HepG2 (cell line): Measurements from ENCODE around the gene OR5M8. TPM values are rescaled to one million over a fixed set of nuclear protein-coding genes. Genes with fewer than 3 reads are reported as not detected.

Experiments
- ATAC-seq: fragments of 200-7000 bp; cut with Tn5 transposase; 3 replicates; pipeline ENCODE4 v1.9.1; 2020; ENCODE audit warnings: mild to moderate bottlenecking, moderate library complexity
- BruUV-seq: library from RNA; stranded (reverse); fragments of 400-500 nt; replicated peaks from 2 replicates; lab custom pipeline; 2021; lab: Mats Ljungman, UMichigan
- CTCF ChIA-PET: fragments of 300-600 bp; formaldehyde crosslinking; extraction: SDS; loops from one replicate; lab custom pipeline; 2021; ENCODE audit warnings: low total read pairs, inconsistent platforms, low intra/inter-chr PET ratio; lab: Yijun Ruan, JAX
- POLR2A ChIA-PET: fragments of 350-600 bp; sonication (Branson Sonifier 250); formaldehyde crosslinking; loops from one replicate; lab custom pipeline; 2020; ENCODE audit warnings: antibody characterized with exemption, inconsistent platforms; lab: Yijun Ruan, JAX
- DNase-seq: peaks from one replicate; pipeline ENCODE4 v3.0.0-alpha.2; 2015; ENCODE audit warnings: low spot score
- FAIRE-seq: peaks from 3 replicates; lab custom pipeline; 2011; peaks lifted over from hg19 to GRCh38; lab: Jason Lieb, UNC
- H2AFZ ChIP-seq: one replicate; pipeline ENCODE4 v1.6.1; 2011; ENCODE audit warnings: low read length, inconsistent platforms
- H3K27ac ChIP-seq: fragments of 300-600 bp; 3 replicates; pipeline ENCODE4 v1.8.0; 2011; ENCODE audit warnings: mixed run types, mild to moderate bottlenecking, mixed read lengths, low read length, inconsistent platforms; ENCODE audit not compliant: insufficient read depth; ENCODE audit errors: extremely low read length
- H3K27me3 ChIP-seq, 2 experiments: fragments of 200-600 bp in 1 of 2; 2 replicates in 1 of 2; 3 replicates in 1 of 2; pipeline versions ENCODE4 v1.6.0 to v1.8.0; 2011; ENCODE audit warnings: low read length in 2 of 2, mild to moderate bottlenecking in 2 of 2, moderate library complexity in 2 of 2, inconsistent platforms in 1 of 2; ENCODE audit not compliant: insufficient read depth in 2 of 2, control insufficient read depth in 1 of 2
- H3K36me3 ChIP-seq, 2 experiments: fragments of 200-600 bp in 1 of 2; replicated peaks in 1 of 2; 2 replicates in 1 of 2; 3 replicates in 1 of 2; pipeline versions ENCODE4 v1.5.1 to v1.8.0; 2011; ENCODE audit warnings: low read length in 2 of 2, inconsistent platforms in 1 of 2; ENCODE audit not compliant: insufficient read depth in 2 of 2, control insufficient read depth in 1 of 2
- H3K4me1 ChIP-seq: 2 replicates; pipeline ENCODE4 v1.5.1; 2012; ENCODE audit warnings: low read length, inconsistent platforms; ENCODE audit not compliant: insufficient read depth
- H3K4me2 ChIP-seq: 2 replicates; pipeline ENCODE4 v1.6.0; 2011; ENCODE audit warnings: low read depth, low read length, inconsistent platforms
- H3K4me3 ChIP-seq, 3 experiments: fragments of 200-600 bp in 1 of 3; sonication (generic), shearing (Covaris generic) in 1 of 3; replicated peaks in 1 of 3; 2 replicates each; pipeline ENCODE4 v1.5.1; 2011 to 2016; ENCODE audit warnings: low read length in 3 of 3, inconsistent platforms in 2 of 3, low read depth in 2 of 3, mild to moderate bottlenecking in 2 of 3, control low read depth in 1 of 3, mixed read lengths in 1 of 3; ENCODE audit not compliant: insufficient read depth in 1 of 3
- H3K79me2 ChIP-seq: one replicate; pipeline ENCODE4 v1.6.1; 2011; ENCODE audit warnings: low read length, inconsistent platforms; ENCODE audit not compliant: insufficient read depth
- H3K9ac ChIP-seq: 2 replicates; pipeline ENCODE4 v1.6.0; 2011; ENCODE audit warnings: mild to moderate bottlenecking, low read depth, low read length, inconsistent platforms; ENCODE audit not compliant: insufficient read depth
- H3K9me3 ChIP-seq: 2 replicates; pipeline ENCODE4 v1.5.1; 2012; ENCODE audit warnings: mild to moderate bottlenecking, low read length
- H4K20me1 ChIP-seq: 2 replicates; pipeline ENCODE4 v1.6.0; 2011; ENCODE audit warnings: inconsistent platforms, mild to moderate bottlenecking, low read length, moderate library complexity; ENCODE audit not compliant: insufficient read depth
- HNRNPK ChIP-seq: fragments of 200-400 bp; formaldehyde crosslinking; IDR thresholded peaks from 2 replicates; pipeline ENCODE4 v1.6.1; 2018; ENCODE audit warnings: low read length, low read depth, moderate library complexity, mild to moderate bottlenecking; ENCODE audit not compliant: poor library complexity, severe bottlenecking
- KLF13 ChIP-seq: sonication (generic); formaldehyde crosslinking; IDR thresholded peaks from 2 replicates; pipeline ENCODE4 v1.4.0; 2020; ENCODE audit warnings: mild to moderate bottlenecking, missing genetic modification reagents
- ZNF672 ChIP-seq: sonication (generic); formaldehyde crosslinking; IDR thresholded peaks from 2 replicates; pipeline ENCODE4 v1.8.1; 2022; ENCODE audit warnings: missing genetic modification reagents
- ZNF746 ChIP-seq: sonication (generic); formaldehyde crosslinking; IDR thresholded peaks from 2 replicates; pipeline ENCODE4 v1.8.0; 2022; ENCODE audit warnings: mild to moderate bottlenecking, missing genetic modification reagents
- WGBS: methylation state at CpG from one replicate; pipeline ENCODE4 v1.1.6; 2017; ENCODE audit warnings: low lambda C conversion rate; 5-methylcytosine and 5-hydroxymethylcytosine counted together
- in situ Hi-C: cut with HindIII; loops from 2 replicates; pipeline ENCODE4 v1.10.0; 2017; ENCODE audit warnings: low pct_unique_long_range_greater_than_20kb; ENCODE audit not compliant: extremely low pct_ligation_motif_present
- intact Hi-C: fragments of 100-400 bp; cut with micrococcal nuclease; formaldehyde crosslinking; loops from one replicate; pipeline ENCODE4 v1.10.0; 2022; ENCODE audit not compliant: unreplicated experiment
- polyA plus RNA-seq, 8 experiments: library from polyadenylated mRNA; depleted of rRNA in 3 of 8; stranded (reverse) in 7 of 8; unstranded in 1 of 8; fragments of >200 nt; fragmentation: Illumina TruSeq in 4 of 8; extraction: Trizol in 4 of 8; gene quantifications; 2 replicates each; pipeline versions ENCODE4 v1.2.1 to v1.2.3, GENCODE V29; 2011 to 2016; ENCODE audit warnings: low read depth in 4 of 8, missing spikeins in 1 of 8, mixed read lengths in 1 of 8; ENCODE audit not compliant: insufficient read depth in 1 of 8
- total RNA-seq, 5 experiments: library from RNA; depleted of rRNA; stranded (reverse); fragments of >200 nt; fragmentation: Illumina TruSeq; extraction: Trizol; gene quantifications; 2 replicates each; pipeline ENCODE4 v1.2.3, GENCODE V29; 2016; ENCODE audit warnings: low read depth in 1 of 5
- TF ChIP-seq, protein P1 (sequence below): sonication (generic); formaldehyde crosslinking; IDR thresholded peaks from 2 replicates; pipeline ENCODE4 v1.5.1; 2020; ENCODE audit warnings: mild to moderate bottlenecking, missing genetic modification reagents, moderate library complexity

The OR5M8 gene
- total and polyA plus RNA-seq, 2 of the 13 experiments (the other 11 are each of a cell fraction or from before 2014, with no cell fraction given): not detected

DNA sequence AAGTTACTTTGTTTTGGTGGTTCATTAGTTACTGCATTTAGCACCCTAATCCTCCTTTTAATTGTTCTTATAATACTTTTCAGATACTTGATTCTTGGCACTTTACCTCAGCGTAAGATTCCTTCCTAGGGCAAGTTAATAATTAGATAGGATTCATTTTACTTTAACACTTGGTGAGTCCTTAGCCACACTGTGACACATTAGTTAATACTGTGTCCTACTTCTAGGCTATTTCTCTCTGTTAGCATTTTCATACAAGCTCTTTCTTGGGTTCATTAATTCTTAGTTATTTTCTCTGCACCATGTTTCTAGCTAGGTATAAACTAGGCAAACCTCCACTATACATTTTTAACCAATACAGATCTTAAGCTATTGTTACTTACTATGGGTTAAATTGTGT, 34.1 kb downstream of the OR5M8 start:
- Histone ChIP-seq H2AFZ (no peak overlapping the region), H3K9me3 (peaks cover 26% of the 10 kb centered on the region), H3K9ac (no peak overlapping the region), H3K4me3 (no peak overlapping the region), H3K27me3 (no peaks in the 10 kb centered on the region), H3K79me2 (no peaks in the 10 kb centered on the region), H3K27ac (no peak overlapping the region), H3K4me2 (no peak overlapping the region), H3K4me1 (no peaks in the 10 kb centered on the region), H4K20me1 (no peaks in the 10 kb centered on the region), H3K36me3 (no peaks in the 10 kb centered on the region)
- POLR2A ChIA-PET: no interaction called here
- no TSS peak for BruUV-seq
- TF ChIP-seq, protein P1, sequence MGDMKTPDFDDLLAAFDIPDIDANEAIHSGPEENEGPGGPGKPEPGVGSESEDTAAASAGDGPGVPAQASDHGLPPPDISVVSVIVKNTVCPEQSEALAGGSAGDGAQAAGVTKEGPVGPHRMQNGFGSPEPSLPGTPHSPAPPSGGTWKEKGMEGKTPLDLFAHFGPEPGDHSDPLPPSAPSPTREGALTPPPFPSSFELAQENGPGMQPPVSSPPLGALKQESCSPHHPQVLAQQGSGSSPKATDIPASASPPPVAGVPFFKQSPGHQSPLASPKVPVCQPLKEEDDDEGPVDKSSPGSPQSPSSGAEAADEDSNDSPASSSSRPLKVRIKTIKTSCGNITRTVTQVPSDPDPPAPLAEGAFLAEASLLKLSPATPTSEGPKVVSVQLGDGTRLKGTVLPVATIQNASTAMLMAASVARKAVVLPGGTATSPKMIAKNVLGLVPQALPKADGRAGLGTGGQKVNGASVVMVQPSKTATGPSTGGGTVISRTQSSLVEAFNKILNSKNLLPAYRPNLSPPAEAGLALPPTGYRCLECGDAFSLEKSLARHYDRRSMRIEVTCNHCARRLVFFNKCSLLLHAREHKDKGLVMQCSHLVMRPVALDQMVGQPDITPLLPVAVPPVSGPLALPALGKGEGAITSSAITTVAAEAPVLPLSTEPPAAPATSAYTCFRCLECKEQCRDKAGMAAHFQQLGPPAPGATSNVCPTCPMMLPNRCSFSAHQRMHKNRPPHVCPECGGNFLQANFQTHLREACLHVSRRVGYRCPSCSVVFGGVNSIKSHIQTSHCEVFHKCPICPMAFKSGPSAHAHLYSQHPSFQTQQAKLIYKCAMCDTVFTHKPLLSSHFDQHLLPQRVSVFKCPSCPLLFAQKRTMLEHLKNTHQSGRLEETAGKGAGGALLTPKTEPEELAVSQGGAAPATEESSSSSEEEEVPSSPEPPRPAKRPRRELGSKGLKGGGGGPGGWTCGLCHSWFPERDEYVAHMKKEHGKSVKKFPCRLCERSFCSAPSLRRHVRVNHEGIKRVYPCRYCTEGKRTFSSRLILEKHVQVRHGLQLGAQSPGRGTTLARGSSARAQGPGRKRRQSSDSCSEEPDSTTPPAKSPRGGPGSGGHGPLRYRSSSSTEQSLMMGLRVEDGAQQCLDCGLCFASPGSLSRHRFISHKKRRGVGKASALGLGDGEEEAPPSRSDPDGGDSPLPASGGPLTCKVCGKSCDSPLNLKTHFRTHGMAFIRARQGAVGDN (CRISPR knock-in tag): no peak
- TF ChIP-seq KLF13 (CRISPR knock-in tag) (no peak), HNRNPK (no peak), ZNF746 (no peak), ZNF672 (CRISPR knock-in tag) (no peak)
- no peak for DNase-seq
- intact Hi-C loops (no loop called here), in situ Hi-C loops (no loop called here)
- CTCF ChIA-PET: no interaction called here
- no peak for FAIRE-seq
- ATAC-seq: no peak
- 5% methylated on average over 1 of the region's 1 CpG for WGBS
